ENCODE results near the gene ZC3H13.

DNA sequence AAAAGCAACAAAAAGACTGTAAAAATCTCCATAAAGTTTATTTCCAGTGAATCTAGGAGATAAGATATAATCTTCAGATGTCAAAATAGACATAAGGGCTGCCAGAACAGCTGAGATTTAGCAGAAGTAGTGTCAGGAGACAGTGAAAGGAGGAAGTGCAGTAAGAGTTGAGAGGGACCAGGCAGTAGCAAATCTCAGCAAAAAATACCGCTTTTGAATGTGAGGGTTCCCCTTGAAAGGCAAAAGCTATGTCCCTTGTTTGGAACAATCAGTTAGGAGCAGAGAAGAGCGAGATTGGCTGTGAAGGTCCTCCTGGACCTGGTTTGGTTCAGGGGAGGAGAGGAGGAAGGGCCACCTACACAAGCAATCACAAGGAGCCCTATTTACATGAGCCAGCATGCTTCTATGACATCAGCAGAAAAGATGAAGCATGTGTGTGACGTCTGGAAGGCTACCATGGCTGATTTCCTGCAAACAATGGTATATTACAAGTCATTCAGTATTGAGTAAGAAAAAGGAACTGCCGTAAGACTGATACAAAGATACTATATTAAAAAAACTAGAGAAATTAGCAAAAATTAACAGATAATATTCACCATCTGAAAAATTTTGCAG lies 102.1 kb downstream of the ZC3H13 start:
- TF ChIP-seq, protein P1, sequence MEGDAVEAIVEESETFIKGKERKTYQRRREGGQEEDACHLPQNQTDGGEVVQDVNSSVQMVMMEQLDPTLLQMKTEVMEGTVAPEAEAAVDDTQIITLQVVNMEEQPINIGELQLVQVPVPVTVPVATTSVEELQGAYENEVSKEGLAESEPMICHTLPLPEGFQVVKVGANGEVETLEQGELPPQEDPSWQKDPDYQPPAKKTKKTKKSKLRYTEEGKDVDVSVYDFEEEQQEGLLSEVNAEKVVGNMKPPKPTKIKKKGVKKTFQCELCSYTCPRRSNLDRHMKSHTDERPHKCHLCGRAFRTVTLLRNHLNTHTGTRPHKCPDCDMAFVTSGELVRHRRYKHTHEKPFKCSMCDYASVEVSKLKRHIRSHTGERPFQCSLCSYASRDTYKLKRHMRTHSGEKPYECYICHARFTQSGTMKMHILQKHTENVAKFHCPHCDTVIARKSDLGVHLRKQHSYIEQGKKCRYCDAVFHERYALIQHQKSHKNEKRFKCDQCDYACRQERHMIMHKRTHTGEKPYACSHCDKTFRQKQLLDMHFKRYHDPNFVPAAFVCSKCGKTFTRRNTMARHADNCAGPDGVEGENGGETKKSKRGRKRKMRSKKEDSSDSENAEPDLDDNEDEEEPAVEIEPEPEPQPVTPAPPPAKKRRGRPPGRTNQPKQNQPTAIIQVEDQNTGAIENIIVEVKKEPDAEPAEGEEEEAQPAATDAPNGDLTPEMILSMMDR (conservative IDR thresholded peaks at IDR 0.05; ENCODE audit: low read depth, low read length): no peak
- TF ChIP-seq EZH2 (IDR thresholded peaks at IDR 0.05; ENCODE audit: borderline replicate concordance, low read depth, low read length, poor library complexity, severe bottlenecking): no peak

Measured in A673 (cell line).